Activated gamma-delta T cell (primary cell): ENCODE data around the gene YTHDF1.

Experiments
- DNase-seq: peaks from one replicate; lab custom pipeline; 2025; lab: John Stamatoyannopoulos, UW

Gene YTHDF1

DNA sequence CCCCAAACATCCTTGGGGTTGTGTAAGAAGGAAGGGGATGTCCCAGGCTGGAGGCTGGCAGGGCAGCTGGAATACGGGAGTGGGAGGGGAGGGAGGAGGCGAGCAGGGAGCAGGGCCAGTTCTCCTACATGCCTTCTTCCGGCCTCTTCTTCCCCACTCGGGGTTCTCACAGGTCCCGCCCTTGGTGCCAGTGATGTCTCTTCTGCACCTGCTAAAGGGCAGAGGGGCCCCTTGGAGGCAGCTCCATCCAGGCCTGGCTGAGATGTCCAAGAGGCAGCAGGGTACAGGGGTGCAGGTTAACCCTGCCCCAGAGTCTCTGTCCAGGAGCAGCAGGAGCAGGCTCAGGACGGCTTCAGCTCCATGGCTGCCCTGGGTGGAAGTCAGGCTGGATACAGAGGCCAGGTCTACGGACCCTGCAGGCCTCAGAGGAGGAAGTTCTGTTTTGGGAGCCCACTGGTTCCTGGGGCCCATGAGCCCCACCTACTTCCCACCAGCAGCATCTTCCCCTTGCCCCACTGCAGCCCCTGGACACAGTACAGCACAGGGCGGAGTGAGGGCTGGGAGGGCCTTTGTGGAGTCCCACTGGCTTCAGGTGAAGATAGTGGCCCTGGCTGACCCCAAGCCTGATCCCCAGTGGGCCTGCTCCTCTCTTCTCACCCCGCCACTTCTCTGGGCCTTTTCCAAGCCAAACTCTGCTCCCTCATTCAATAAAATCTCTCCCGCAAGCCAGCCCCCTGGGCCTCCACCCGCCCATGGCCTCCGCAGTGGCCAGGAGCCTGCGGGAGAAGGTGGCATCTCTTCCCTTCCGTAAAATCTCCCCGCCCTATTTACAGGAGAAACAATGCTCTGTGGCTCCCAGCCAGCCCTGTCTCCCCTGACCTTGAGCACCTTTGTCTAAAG is 60.4 kb downstream of the YTHDF1 start:
- no peak for DNase-seq

DNA sequence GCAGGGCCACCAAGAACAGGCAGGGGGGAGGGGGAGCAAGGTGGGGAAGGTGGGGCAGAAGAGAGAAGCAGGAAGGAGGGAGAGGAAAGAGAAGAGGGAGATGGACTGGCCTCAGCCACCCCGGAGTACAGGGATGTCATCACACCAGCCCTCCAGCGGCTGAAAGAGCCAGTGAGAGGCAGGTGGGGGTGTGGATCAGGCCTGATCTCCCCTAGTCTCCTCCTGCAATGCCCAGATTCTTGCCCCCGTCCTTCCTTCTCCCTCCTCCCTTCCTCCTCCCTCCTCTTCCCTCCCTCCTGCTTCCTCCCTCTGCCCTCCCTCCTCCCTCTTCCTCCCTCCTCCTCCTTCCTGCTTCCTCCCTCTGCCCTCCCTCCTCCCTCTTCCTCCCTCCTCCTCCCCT is 61.5 kb downstream of the YTHDF1 start:
- DNase-seq, result no peak

DNA sequence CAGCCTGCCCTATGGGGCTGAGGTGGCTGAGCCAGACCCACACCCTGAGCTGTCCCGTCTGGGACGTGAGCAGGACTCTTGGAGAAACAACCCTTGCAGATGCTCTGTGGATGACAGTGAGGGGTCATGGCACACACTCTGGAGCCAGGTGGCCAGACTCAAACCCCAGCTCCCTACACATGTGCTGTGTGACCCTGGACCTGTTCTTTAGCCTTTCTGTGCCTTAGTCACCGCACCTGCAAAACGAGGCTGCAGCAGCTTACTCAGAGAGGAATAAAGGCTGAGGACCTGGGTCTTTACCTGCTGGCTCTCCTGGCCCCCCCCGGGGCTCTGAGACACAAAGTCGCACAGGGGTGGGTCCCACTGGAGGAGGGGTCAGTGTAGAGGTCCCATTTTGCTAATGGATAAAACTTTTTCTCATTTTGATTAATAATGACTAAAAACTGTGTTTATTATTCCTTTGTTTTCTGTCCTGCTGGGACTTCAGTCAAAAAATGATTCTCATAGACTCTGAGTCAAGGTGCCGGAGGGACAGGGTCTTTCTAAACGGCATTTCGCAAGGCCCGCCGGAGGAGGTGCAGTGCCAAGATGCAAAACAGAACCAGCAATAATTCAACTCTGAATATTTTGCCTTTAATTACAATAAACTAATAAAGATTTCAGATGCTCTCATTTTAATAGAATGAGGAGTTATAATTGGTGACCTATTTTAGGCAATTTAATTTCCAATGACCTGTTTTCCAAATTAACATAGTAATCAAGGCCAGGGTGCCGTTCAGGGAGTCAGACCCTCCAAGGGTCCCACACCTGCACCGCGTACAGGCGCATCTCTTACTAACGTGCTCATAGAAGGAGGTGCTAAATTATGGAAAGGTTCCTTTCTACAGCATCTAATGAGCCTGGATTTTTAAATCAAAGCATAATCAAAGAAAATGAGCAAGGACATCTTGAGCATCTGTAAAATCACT is 62.4 kb downstream of the YTHDF1 start:
- no peak for DNase-seq

DNA sequence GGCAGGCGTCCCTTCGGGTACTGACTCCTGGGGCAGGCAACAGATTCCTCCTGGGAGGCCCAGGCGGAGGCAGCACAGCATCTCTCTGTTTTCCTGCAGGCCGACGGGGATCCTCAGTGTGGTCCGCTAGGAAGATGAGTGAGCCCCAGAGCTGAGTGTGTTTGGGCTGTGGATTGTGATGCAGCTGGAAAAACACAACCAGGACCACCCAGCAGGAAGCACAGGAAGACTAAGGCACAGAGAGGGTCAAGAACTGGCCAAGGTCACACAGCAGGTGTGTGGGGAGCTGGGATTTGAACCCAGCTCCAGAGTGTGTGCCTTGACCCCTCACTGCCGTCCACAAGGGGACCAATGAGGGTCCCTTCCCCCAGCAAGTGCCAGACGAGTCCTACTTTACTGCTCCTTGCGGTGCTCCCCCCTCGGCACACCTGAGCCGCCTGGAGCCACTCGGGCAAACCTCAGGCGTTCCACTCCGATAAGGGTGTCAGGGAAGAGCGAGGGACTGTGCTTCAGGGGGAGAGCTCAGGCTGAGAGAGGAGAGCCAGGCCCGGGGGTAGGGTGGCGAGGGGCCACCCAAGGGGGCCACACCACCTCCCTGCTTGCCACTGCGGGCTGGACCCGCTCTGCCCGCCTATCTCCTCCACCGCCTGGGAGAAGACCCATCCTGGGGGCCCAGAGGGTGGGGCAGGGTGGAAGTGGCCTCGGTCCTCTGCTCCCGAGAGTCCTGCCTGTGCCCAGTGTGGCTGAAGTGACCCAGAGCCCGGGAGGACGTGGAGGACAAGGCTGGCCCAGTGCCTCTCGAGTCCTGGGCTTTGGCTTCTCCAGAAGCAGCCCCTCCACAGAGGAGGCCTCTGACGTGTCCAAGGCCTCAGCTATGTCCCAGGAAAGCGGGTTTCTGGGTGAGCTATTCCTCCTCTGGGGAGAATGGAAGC is 63.3 kb downstream of the YTHDF1 start:
- DNase-seq, result no peak

DNA sequence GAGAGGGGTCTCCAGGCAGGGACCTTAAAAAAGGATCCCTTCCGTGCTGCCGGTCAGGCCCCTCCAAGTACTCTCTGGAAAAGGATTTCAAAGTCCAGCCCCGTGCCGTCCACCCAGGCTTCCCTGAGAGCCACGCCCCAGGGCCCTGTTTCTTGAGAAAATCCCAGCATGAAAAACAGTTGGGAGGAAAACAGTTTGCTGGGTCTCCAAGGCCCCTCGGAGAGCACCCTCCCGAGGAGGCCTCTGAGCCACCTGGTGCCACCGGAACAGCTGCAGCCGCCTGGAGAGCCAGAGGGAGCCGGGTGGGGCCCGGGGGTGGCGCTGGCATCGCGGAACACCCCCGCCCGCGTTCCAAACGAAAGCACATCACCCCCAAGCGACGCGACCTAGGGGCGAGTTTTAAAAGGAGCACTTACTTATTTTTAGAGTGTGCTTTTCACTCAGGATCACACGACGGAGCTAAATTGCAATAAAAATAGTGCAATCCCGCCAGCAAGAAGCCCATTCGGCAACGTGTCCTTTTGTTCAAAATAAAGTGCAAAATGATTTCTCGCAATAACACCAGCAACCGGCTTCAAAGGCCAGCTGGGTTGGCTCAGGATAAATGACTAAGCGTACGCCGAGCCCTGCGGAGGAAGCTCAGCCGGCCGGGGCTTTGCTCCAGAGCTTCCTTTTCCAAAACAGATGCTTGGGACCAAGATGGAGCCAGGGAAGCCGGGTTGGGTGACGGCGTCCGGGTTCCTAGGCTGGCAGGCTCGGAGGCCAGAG is 64.2 kb downstream of the YTHDF1 start:
- no peak for DNase-seq

DNA sequence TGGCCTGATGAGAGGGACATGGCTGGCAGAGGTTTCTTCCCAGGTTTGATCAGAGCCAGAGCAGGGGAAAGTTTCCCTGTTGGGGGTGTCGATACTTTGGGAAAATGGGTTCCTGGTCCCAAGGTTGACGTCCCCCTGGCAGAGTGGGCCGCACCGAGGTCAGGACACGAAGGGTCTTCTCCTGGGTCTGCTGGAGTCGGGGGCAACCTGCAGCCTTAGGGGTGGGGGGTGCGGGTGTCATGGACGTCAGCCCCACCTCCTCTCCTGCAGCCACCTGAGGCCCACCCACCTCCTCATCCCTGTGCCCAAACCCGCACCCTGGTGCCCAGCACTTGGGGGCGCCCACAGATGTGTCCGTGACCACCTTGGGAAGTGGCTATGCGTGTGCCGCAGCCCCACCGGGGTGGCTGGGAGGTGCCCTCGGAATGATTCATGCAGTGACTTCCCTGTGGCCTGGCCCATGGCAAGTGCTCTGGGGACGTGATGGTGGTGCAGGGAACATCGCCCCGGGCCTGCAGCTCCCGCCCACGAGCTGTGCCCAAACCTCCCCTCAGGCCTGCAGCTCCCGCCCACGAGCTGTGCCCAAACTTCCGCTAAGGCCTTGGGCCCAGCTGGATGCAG is 64.9 kb downstream of the YTHDF1 start:
- no peak for DNase-seq

DNA sequence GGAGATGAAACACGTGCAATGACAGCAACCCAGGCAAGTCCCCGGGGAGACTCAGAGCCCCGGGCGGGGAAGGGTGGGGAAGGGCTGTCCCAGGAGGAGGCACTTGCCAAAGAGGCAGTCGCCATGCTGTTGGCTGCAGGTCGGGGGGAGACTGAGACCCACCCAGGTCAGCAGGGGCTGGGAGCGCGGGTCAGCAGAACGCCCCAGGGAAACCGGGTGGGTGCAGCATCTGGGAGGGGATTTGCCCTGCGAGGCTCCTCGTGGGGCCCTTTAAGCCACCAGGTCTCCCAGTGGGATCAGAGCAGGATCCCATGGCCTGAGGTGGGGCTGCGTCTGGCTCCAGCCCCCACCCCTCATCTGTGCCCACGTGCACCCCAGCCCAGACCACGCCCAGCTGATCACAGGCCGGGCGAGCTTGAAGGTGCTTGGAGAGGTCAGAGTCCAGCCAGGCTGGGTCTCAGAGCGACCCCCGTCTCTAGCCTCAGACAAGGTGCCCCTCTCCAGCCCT is 65.5 kb downstream of the YTHDF1 start:
- no peak for DNase-seq

DNA sequence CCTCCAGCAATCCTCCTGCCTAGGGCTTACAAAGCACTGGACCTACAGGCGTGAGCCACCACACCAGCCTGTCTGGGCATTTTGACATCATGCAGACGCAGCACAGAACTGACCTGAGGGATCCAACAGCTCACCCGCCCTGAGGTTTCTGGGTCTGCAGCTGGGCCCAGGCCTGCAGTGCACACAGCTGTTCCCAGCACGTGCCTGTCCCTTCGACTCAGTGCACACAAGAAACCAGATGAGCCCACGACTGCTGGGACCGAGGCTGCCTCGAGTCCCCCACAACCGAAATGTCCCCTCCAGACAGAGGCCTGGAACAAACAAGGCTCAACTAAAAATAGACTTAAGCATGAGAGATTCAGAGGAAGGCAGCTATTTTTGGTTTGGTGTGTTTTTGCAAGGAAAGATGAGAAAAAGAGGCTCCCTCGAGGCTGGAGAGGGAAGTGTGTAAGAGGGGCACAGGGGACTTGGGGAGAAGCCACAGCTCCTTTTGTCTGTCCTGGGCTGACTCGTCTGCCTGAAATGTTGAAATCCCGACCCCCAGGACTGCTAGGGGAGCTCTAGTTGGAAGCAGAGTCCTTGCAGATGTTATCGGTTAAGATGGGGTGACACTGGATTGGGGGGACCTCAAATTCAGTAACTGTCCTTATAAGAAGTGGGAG is 66.3 kb downstream of the YTHDF1 start:
- no peak for DNase-seq

DNA sequence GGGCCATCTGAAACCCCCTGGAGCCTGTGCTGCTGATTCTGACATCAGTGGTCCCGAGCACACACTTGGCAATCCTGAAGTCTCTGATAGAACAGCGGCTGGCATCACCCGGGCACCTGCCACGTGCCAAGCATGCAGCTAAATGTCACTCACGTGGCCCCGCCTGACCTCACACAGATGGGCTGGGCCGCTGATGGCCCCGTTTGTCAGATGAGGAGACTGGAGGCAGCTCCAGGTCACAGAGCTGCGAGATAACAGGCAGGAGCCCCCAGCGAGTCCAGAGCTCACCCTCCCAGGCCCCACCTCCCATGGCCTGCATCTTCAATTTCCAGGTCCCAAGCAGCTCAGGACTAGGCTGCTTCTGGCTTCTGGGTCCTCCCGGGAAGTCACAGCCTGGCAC is 67.2 kb downstream of the YTHDF1 start:
- DNase-seq, result no peak

DNA sequence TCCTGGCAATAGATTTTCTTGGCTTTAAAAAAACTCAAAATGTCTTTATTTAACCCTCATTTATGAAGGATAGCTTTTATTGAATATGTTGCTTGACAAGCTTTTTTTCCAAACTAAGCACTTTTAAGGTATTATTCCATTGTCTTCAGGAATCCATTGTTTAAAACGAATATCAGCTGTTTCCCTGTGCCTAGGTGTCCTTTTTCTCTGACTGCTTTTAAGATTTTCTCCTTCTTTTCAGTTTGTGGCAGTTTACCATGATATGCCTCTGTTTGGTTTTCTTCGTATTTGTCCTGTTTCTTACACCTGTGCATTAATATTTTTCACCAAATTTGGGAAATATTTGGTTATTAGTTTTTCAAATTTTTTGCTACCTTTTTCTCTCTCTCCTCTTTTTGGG is 68.4 kb downstream of the YTHDF1 start:
- no peak for DNase-seq
